Measurements from ENCODE around the gene TMEM240. TPM values are rescaled to one million over a fixed set of nuclear protein-coding genes. Genes with fewer than 3 reads are reported as not detected.

The TMEM240 gene
- total RNA-seq, 4 donors from 2014 or later: 1.3 to 5.1 (median 3.2) TPM; not detected in 1

DNA sequence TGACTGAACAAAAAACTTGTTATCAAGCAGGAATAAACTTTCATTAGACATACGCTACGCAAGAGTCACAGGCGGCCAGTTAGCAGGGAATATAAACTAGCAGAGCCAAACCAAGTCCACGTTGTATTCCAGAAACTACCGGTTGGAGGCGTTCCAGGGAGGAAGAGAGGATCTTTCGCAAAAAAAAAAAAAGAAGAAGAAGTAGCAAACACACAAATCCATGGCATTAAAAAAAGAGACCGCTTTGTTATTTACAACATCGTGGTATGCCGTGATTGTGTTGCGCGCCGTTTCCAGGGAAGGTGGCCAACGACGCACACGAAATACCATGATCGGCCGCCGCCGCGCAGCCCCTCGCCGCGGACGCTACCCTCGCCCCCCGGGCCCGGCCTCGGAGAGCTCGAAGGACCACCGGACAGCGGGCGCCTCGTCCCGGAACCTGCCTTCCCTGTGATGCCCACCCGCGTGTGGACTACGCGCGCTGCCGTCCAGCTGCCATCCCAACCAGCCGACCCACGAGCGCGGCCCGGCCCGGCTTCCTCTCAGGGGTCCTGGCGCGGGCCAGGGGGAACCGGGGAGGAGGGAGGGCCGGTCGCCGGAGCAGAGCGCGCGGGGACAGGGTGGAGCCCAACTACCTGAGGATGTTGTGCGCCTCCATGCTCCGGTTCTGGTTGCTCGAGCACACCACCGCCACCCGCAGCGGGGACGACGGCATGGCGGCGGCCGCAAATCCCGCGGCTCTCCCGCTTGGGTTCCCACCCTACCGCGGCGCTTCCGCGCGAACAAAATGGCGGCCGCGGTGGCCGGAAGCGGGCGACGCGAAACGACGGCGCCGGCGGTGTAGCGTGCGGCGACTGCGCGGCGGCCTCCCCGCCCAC, 33.7 kb upstream of the TMEM240 start:
- TF ChIP-seq CTCF (IDR thresholded peaks at IDR 0.05; ENCODE audit: low read depth): no peak

GRCh38 chr1:1569341-1569740, 28.9 kb upstream of the TMEM240 start:
- no peak for TF ChIP-seq CTCF (IDR thresholded peaks at IDR 0.05; ENCODE audit: low read depth)

DNA sequence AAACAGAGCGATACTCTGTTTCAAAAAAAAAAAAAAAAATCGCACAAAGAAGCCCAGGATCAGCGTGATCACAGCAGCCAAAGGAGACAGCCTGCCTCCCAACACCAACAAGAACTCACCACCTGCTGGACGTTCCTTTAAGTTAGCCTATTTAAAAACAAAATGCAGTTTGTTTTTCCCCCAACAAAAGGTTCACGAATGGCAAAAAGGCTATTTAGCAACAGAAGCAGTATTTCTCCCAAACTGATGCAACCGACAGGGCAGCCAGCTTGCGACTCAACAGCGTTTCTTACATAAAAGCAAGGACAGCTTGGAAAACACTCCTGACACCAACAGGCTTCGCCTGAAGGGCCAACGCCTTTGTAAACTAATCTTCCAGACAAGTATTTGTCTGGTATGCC, 27.5 kb upstream of the TMEM240 start:
- TF ChIP-seq CTCF (IDR thresholded peaks at IDR 0.05; ENCODE audit: low read depth): no peak

DNA sequence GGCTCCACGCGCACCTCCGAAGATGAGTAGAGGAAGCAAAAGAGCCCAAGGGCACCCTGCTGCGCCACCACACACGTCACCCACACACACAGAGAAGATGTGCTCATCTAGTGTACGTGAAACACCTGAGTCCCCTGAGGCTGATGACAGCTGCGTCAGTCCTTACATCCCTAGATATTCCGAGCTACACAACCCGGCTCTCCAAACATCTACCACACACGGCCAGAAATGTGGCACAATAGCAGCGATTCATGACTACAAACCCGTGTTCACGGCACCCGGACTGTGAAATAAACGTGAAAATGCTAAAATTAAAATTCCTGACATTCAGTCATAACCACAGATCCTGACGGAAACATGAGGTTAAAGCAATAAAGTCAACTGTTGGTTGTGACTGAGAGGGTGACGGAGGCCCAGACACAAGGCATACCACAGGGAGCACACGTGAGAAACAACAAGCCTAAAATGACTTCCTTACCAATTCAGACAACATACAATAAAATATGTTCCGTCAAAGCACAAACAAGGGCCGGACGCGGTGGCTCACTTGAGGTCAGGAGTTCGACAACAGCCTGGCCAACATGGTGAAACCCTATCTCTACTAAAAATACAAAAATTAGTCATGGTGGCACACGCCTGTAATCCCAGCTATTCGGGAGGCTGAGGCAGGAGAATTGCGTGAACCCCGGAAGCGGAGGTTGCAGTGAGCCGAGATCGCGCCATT, 26.9 kb upstream of the TMEM240 start:
- TF ChIP-seq CTCF (IDR thresholded peaks at IDR 0.05; ENCODE audit: low read depth): no peak

DNA sequence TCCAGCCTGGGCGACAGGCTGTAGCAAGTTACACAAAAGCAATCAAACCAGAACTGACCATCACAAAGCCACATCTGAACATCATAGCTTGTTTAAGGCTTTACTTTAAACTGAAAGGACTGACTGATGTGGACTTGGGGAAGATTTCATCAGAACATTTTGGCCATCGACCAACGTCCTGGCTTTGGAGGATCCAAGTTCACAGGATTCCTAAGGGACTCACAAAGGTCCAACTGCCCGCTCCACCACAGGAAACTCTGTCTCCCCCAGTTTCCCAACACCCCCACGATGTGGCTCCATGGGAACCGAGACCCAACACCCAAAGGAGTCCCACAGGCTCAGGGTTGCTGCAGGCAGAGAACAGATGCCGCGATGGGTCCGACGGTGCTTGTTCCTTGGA, 24.9 kb upstream of the TMEM240 start:
- TF ChIP-seq CTCF (IDR thresholded peaks at IDR 0.05; ENCODE audit: low read depth): no peak

- TF ChIP-seq CTCF (IDR thresholded peaks at IDR 0.05; ENCODE audit: low read depth): no peak
These were observed 23.8 kb upstream of the TMEM240 start for GRCh38 chr1:1564268-1564667.

DNA sequence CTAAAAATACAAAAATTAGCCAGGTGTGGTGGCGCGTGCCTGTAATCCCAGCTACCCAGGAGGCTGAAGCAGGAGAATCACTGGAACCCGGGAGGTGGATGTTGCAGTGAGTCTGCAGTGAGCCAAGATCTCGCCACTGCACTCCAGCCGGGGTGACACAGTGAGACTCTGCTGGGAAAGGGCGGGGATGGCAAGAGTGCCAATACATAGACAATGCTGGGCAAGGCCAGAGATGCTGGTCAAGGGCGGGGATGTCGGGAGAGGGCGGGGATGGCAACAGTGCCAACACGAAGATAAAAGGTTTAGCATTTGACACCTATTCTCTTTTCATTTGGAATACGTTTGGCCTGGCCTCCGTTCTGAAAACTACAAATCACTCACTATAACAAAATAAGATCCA, 23.3 kb upstream of the TMEM240 start:
- no peak for TF ChIP-seq CTCF (IDR thresholded peaks at IDR 0.05; ENCODE audit: low read depth)
